ENCODE results near the gene IRS2.

DNA sequence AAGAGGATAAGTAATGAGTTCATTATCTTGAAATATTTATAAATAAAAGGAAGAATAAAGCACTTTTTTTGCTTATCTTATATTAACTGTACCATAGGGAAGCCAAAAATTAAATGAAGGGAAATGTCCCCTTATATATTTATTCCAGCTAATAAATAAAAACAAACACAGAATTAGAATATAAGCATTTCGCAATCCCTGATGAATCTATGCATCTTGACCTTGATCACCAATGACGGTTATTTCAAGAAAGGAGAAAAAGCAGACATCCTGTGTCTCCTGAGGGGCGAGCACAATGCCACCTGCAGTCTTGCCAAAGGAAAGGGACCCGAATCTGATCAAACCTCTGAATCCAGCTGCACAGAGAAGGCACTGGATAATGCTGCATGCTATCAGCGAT, 29.3 kb upstream of the IRS2 start:
- TF ChIP-seq POLR2A (IDR thresholded peaks at IDR 0.05; ENCODE audit: low read depth, low read length) (no peak), POLR2AphosphoS5 (IDR thresholded peaks at IDR 0.05; ENCODE audit: low read depth, low read length) (no peak), TAF1 (IDR thresholded peaks at IDR 0.05; ENCODE audit: low read depth, low read length) (no peak)
